AG04449 (cell line): ENCODE results near the gene PHAX.
A peak's percentile ranks its signal among the peaks of the same experiment; 100 is the strongest.
"Not testable (repeated sequence)": the region's sequence is repeated elsewhere in the genome, so short reads cannot be mapped to it uniquely, and the experiment has no call there.

Experiments
- CTCF ChIA-PET: fragments of 350-600 bp; formaldehyde crosslinking; extraction: SDS; loops from one replicate; lab custom pipeline; 2021; ENCODE audit warnings: antibody characterized with exemption; lab: Yijun Ruan, JAX
- POLR2A ChIA-PET: fragments of 400-600, 350-600 bp; formaldehyde crosslinking; extraction: SDS; loops from one replicate; lab custom pipeline; 2020; ENCODE audit warnings: antibody characterized with exemption, inconsistent platforms; lab: Yijun Ruan, JAX
- DNase-seq: peaks from one replicate; pipeline ENCODE4 v3.0.0-alpha.2; 2010; ENCODE audit warnings: low read depth, low spot score
- H3K4me3 ChIP-seq: 2 replicates; pipeline ENCODE4 v1.5.1; 2011; ENCODE audit warnings: low read depth, mild to moderate bottlenecking, control low read depth, low read length
- TF ChIP-seq, protein P1 (sequence below): IDR thresholded peaks from one replicate; pipeline ENCODE4 v1.5.1; 2011; ENCODE audit warnings: mild to moderate bottlenecking, moderate library complexity, low read length, control low read depth, inconsistent platforms; ENCODE audit not compliant: insufficient read depth; ENCODE audit errors: missing control alignments

Gene PHAX, protein sequence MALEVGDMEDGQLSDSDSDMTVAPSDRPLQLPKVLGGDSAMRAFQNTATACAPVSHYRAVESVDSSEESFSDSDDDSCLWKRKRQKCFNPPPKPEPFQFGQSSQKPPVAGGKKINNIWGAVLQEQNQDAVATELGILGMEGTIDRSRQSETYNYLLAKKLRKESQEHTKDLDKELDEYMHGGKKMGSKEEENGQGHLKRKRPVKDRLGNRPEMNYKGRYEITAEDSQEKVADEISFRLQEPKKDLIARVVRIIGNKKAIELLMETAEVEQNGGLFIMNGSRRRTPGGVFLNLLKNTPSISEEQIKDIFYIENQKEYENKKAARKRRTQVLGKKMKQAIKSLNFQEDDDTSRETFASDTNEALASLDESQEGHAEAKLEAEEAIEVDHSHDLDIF

DNA sequence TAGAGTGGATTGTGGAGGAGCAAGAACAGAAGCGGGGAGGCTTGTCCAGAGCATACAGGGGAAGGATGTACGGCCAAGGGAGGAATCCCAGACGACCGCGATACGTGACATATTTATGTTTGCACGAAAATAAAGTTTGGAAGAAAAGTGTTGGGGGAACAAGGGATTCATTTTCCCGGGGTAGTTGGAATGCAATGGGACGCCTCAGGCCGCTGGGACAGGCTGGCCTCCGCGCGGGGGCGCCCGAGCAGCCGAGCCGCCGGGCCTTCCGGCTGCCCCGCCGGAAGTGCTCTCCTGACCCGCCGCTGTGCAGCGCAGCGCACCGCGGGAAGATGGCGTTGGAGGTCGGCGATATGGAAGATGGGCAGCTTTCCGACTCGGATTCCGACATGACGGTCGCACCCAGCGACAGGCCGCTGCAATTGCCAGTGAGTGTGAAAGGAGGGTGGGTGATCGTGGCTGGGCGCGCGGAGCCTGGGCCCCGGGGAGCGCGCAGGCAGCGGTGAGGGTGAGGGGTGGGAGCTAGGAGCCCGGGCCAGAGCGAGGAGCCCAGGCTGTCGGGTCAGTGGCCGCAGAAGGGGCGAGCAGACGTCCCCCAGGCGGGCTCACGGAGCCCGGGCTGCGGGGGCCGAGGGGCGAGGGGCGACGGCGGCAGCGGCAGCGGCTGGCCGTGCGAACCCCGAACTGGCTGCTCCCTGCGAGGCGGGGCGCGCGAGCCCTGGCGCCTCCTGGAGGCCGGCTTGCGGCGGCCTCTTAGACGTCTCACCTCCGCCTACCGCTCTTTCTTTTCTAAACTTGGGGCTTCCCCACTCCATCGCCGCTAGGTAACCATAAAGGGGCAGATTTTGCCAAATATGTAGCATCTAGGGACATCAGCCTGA is at the start of gene PHAX:
Gene PHAX (plus strand): TSS at position 317 of the 881 bp plus-strand sequence. CDS start 16 bp downstream, at position 333.
- H3K4me3 ChIP-seq: peak within 1 kb of the TSS; percentile 96
- ChIA-PET CTCF (interaction anchor here (0.6 to 4.4 kb wide), 39 partner anchors 8 to 601 kb away, joined by 3 to 54 read pairs (median 5); a partner anchor contains a TSS), POLR2A (interaction anchor here (0.8 kb wide), 1 partner anchor 44 kb away, joined by 3 read pairs; no protein-coding TSS in a partner anchor)
- TF ChIP-seq, protein P1, sequence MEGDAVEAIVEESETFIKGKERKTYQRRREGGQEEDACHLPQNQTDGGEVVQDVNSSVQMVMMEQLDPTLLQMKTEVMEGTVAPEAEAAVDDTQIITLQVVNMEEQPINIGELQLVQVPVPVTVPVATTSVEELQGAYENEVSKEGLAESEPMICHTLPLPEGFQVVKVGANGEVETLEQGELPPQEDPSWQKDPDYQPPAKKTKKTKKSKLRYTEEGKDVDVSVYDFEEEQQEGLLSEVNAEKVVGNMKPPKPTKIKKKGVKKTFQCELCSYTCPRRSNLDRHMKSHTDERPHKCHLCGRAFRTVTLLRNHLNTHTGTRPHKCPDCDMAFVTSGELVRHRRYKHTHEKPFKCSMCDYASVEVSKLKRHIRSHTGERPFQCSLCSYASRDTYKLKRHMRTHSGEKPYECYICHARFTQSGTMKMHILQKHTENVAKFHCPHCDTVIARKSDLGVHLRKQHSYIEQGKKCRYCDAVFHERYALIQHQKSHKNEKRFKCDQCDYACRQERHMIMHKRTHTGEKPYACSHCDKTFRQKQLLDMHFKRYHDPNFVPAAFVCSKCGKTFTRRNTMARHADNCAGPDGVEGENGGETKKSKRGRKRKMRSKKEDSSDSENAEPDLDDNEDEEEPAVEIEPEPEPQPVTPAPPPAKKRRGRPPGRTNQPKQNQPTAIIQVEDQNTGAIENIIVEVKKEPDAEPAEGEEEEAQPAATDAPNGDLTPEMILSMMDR: peak; percentile 76
- no peak for DNase-seq

DNA sequence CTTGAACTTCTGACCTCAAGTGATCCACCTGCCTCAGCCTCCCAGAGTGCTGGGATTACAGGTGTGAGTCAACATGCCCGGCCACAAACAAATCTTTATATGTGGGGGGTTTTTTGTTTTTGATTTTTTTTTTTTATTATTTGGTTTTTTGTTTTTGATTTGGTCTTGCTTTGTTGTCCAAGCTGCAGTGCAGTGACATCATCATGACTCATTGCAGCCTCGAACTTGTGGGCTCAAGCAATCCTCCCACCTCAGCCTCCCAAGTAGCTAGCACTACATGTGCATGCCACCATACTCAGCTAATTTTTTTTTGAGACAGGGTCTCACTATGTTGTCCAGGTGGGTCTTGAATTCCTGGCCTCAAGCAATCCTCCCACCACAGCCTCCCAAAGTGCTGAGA is 48.1 kb upstream of the PHAX start:
- ChIA-PET POLR2A (no interaction called here), CTCF (interaction anchor here (1.4 to 2.4 kb wide), 2 partner anchors 11 to 199 kb away, joined by 3 to 7 read pairs; no protein-coding TSS in a partner anchor)
- no peak for DNase-seq
- TF ChIP-seq, protein P1: no peak
- no peak overlapping the region for H3K4me3 ChIP-seq

DNA sequence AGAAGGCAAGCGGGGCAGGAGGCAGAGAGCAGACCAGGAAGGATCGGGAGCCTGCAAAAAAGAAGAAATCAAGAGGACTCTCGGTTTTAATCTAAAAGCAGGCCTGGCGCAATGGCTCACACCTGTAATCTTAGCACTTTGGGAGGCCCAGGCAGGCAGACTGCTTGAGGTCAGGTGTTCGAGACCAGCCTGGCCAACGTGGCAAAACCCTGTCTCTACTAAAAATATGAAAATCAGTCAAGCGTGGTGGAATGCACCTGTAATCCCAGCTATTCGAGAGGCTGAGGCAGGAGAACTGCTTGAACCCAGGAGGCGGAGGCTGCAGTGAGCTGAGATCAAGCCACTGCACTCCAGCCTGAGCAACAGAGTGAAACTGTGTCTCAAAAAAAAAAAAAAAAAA is 45.6 kb upstream of the PHAX start:
- CTCF ChIA-PET, H3K4me3 ChIP-seq, DNase-seq, POLR2A ChIA-PET: not testable (repeated sequence)

DNA sequence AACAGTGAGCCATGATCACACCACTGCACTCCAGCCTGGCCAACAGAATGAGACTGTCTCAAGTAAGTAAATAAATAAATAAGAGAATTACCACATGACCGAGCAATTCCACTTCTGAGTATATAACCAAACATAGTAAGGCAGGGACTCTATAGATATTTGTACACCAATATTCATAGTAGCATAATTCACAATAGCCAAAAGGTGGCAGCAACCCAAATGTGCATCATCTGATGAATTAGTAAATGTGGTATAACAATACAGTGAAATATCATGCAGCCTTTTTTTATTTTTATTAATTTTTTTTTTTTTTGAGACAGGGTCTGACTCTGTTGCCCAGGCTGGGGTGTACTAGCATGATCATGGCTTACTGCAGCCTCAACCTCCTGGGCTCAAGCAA is 38.8 kb upstream of the PHAX start:
- H3K4me3 ChIP-seq: no peak overlapping the region
- TF ChIP-seq, protein P1: no peak
- ChIA-PET CTCF (no interaction called here), POLR2A (no interaction called here)
- no peak for DNase-seq

DNA sequence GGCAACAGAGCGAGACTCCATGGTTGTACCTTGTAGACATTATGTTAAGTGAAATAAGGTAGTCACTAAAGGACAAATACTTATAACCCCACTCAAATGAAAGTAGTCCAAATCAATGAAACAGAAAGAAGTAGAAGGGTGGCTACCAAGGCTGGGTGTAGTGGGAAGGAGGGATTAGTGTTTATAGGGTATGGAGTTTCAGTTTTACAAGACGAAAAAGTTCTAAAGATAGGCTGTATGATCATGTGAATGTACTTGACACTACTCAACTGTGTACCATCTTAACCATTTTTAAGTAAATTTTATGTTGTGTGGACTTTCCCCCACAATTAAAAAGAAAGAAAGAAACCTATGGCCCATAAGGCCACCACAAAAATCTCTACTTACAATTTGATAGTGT is 37.9 kb upstream of the PHAX start:
- DNase-seq: no peak
- H3K4me3 ChIP-seq: no peak overlapping the region
- POLR2A ChIA-PET: no interaction called here
- CTCF ChIA-PET: interaction anchor here (2.1 kb wide), 1 partner anchor 223 kb away, joined by 4 read pairs; no protein-coding TSS in a partner anchor
- TF ChIP-seq, protein P1: no peak

DNA sequence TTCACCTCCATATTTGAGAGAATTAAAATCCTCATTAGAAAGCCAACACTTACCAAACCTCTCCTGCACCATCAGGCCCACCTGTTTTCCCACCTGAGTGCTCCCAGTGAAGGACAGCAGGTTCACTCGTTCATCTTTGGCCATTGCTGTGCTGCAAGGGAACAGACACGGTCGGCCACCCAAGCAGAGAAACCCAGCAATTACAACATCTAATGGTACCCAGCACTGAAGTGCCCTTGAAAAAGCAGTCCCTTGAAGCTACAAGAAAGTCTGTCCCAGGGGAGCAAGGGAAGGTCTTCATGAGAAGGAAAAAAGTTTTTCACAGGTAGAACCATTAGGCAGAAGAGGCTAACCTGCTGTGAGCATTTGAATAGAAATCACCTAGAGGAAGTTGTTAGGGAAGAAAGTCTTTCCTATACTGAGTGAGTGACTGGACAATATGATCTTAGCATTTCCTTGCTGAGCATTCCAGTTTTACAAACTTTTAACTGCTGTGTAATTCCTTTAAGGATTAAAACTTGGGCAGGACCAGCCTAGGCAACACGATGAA is 32.5 kb upstream of the PHAX start:
- no peak for DNase-seq
- CTCF ChIA-PET: no interaction called here
- TF ChIP-seq, protein P1: no peak
- no peak overlapping the region for H3K4me3 ChIP-seq
- POLR2A ChIA-PET: no interaction called here
